HG02642 (cell line): ENCODE measurements around the gene SRMS.
A peak's percentile ranks its signal among the peaks of the same experiment; 100 is the strongest.
"Not testable (repeated sequence)": the region's sequence is repeated elsewhere in the genome, so short reads cannot be mapped to it uniquely, and the experiment has no call there.

ENCODE experiments used
- ATAC-seq: cut with Tn5 transposase; IDR thresholded peaks from one replicate; pipeline ENCODE4 v1.9.1; 2021; ENCODE audit warnings: mild to moderate bottlenecking; ENCODE audit not compliant: unreplicated experiment, poor library complexity

Gene SRMS

GRCh38 chr20:63567386-63568169, 20.0 kb upstream of the SRMS start:
- peak; percentile 61 for ATAC-seq

- ATAC-seq = no peak
These were observed 19.5 kb upstream of the SRMS start for GRCh38 chr20:63567136-63567385.

DNA sequence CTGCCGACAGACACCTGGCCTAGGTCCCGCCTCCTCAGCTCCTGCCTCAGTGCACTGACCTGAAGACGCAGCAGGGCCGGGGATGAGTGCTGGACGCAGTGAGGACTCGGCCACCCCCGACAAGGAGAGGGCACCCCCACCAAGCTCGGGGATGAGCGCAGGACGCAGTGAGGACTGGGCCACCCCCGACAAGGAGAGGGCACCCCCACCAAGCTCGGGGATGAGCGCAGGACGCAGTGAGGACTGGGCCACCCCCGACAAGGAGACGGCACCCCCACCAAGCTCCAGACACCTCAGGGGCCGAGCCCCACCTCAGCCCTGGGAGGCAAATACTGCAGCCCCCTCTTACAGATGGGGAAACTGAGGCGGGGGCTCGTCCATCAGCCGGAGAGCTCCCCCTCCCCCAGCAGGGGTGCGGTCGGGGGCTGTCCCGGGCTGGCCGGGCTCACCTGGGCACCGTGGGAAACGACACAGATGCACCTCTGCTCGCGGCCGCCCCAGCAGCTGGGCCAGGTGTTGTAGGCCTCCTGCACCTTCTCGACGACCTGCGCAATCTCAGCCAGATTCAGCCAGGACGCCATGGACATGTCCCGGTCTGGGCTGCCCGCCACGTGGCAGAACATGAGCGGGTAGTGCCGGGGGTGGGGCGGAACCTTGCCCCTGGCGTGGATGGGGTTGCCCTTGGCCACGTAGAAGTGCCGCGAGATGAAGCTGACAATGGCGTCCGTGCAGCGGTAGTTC, 19.0 kb upstream of the SRMS start:
- ATAC-seq = no peak

DNA sequence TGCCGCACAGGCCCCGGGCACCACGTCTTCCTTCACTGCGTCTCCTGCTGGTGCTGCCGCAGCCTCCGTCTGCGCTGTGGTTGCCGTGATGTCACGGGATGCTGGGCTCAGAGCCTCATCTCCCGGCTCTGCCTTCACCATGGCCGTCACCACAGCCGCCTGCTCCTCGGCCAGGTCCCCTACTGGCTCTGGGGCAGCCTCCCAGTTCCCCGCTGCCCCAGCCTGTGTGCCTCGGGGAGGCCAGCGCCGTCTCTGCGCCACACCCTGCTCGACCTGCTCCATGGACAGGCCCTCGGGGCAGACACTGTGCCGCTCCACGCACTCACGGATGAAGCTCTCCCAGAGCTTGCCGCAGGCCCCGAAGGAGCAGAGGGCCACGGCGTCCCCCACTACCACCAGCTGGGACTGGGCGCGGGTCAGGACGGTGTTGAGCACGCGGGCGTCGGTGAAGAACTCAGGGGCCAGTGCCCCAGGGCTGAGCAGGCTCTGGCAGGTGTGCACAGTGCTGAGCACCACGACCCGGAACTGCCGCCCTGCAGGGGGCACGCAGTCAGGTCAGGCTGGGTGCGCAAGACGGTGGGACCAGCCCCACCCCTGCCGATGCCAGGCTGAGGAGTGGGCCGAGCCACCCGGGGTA, 18.3 kb upstream of the SRMS start:
- no peak for ATAC-seq

GRCh38 chr20:63565021-63565698, 17.6 kb upstream of the SRMS start:
- no peak for ATAC-seq

DNA sequence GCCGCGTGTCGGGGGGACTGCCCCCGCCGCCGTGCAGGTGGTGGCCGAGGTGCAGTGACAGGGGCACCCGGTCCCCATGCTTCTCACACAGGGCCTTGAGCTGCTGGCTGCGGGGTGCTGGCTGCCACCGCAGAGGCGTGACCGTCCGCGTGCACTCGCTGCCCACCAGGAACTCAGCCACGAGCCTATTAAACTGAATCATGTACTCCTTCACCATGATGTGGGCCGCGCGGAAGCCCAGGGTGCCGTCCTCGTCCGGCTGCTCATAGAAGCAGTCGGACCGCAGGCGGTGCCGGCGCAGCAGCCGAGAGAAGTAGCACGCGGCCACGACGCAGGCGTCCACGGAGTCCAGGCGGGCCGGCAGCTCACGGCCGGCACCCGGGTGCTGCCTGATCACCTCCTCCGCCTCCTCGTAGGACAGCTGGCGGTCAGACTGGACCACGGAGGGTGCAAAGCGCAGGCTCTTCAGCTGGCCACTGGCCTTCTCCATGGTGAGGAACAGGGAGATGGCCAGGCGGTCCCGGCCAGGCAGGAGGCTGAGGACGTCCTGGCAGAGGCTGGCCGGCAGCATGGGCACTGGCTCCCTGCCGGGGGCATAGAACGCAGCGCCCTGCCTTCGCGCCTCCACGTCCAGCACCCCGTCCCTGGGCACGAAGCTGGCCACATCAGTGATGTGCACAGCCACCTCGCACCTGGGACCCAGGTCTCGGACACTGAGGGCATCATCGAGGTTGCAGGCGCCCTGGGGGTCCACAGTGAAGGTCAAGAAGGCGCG, 16.7 kb upstream of the SRMS start:
- ATAC-seq = no peak

DNA sequence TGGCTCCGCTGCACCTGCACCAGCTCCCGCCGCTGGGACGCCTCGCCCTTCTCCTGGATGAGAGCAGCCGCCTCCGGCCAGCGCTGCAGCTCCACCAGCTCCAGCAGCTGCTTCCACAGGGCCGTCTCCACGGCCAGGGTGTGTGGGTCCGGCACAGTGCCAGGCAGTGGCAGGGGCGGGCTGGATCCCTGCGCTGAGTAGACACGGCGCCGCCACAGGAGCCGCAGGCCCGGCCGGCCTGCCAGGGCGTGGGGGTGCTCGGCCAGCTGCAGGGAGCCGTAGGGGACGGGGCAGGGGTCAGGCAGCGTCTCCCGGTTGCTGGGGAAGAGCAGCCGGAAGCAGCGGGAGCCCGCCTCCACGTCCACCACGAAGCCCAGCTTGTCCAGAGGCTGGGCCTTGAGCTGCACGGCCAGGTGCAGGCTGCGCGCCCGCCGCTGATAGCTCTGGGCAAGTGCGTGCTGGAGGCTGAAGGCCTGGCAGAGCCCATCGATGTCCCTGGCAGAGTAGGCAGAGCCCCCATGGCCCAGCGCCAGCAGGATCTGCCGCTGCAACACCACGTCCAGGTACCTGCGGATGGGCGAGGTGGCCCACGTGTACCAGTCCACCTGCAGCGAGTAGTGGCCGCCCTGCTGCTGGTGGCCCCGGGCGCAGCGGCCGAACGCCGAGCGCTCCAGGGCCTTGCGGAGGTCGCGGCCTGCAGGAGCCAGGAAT, 15.8 kb upstream of the SRMS start:
- ATAC-seq = no peak

DNA sequence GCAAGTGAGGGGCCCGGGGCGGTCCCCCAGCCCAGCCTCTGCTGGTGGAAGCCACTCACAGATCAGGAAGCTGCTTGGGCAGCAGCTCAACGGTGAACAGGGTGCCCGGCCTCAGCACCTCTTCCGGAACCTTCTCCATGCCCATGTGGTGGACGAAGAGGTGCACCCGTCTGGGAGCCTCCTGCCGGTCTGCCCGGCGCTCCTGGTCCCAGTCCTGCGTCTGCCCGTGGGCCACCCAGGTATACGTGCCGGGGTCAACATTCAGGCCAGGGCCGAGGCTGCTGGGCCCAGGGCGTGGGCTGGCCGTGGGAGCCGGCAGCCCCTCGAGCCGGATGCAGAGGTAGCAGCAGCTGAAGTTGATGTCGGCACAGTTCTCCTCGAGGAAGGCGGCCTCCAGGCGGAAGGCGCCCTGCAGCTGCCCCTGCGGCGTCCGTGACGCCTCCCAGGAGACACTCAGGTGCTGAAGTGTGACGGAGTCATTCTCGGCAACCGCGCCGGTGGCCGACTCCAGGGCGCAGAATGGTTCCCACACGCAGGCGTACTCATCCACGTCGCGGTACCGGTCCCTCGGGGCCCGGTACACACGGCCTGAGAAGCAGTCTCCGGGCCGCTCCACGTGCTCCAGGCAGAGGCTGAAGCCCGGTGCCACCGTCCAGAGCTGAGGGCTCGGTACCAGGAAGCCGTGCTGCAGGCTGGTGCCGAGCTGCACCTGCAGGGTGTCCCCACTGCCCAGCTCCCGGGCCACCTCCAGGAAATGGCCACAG, 15.1 kb upstream of the SRMS start:
- ATAC-seq = no peak

GRCh38 chr20:63561624-63562396, 14.3 kb upstream of the SRMS start:
- ATAC-seq = no peak

DNA sequence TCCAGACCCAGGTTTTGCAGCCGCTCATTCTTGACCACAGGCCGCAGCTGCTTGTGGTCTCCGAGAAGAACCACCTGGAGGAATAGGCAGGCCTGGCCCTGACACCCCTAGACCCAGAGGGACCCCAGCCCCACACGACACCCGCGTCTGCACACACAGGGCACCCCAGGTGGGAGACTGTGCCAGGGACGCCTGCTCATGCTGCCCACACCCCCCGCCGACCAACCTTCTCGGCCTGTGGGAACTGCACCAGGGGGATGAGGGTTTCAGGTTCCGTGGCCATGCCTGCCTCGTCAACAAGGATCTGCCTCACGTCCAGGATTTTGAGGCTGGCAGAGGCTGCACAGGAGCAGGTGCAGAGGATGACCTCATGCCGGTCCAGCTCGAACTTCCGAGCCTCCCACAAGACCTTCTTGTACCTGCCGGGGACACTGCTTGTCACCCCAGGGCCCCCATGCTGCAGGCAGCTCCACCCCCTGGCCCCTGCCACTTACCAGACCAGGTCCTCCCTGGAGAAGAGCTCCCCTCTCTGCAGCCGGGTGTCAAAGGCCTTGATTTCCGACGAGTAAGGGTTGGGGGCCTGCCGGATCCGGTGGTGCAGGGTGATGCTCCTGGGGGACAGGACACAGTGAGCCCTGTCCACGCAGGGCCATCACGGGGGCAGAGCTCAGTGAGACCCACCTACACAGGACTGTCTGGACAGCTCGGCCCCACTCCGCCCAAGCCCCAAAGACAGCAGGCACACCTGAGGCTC, 13.5 kb upstream of the SRMS start:
- no peak for ATAC-seq

DNA sequence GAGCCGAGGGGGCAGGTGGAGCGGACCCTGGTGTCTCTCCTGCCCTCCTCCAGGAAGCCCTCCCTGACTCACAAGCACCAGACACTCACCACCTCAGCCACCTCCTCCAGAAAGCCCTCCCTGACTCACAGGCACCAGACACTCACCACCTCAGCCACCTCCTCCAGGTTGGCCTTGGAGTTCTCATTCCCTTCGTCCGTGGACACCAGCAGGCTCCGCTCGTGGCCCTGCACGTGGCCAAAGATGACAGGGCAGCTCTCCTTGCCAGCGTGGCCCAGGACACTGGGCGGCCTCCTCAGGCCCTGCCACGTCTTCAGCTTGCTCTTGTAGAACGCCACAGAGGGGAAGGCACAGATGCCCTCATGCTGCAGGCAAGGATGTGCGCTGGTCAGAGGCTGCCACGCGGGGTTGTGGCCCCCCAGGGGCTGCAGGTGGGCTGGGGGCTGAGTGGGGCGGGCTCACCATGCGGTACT, 12.8 kb upstream of the SRMS start:
- ATAC-seq = no peak

DNA sequence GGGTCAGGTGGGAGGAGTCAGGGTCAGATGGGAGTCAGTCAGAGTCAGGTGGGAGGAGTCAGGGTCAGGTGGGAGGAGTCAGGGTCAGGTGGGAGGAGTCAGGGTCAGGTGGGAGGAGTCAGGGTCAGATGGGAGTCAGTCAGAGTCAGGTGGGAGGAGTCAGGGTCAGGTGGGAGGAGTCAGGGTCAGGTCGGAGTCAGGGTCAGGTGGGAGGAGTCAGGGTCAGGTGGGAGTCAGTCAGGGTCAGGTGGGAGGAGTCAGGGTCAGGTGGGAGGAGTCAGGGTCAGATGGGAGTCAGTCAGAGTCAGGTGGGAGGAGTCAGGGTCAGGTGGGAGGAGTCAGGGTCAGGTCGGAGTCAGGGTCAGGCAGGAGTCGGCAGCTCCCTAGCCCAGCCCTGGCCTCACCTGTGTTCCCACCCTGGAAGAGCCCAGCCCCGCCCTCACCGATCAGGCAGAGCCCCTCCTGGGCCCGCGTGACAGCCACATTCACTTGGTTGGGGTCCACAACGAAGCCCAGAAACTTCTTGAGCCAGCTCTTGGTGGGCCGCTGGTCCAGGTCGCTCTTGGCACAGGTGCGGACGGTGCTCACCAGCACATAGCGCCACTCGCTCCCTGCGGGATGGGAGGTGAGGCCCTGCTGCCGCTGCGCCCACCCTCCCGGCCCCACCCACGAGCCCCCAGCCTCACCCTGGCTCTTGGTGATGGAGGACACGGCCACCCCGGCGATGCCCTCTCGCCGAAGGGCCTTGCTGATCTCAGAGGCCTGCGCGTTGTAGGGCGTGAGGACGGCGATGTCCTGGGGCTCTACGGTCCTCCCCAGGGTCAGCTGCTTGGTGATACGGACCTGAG, 12.2 kb upstream of the SRMS start:
- not testable (repeated sequence) for ATAC-seq

DNA sequence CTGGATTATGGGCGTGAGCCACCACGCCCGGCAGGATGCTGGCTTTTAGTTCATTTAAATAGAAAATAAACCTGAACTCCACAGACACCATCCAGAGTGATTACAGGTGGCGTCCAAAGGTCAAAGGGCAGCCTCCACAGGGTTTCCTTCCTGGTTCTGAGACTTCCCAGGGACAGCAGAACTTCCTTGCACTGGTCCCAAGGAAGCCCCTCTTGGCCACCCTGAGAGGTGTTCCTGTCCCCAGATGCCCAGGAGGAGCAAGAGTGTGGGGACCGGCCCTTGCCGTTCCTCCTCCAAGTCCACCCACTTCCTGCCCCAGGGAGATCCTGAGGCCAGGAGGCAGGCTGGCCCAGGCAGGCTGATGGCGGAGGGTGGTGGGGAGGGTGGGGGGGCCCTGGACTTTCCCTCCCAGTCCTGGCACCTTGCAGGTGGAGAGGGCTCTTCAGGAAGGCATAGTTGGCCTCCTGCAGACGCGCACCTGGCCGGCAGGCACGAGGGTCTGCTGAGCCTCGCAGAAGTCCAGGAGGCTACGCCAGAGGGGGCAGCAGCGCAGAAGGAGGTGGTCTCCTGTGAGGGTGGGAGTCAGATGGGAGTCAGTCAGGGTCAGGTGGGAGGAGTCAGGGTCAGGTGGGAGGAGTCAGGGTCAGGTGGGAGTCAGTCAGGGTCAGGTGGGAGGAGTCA, 11.4 kb upstream of the SRMS start:
- no peak for ATAC-seq

GRCh38 chr20:63557481-63557891, 9.9 kb upstream of the SRMS start:
- ATAC-seq = no peak

- ATAC-seq = no peak
These were observed 9.4 kb upstream of the SRMS start for GRCh38 chr20:63556873-63557478.
